ENCODE results near the gene MED28.
"Not testable (repeated sequence)": the region's sequence is repeated elsewhere in the genome, so short reads cannot be mapped to it uniquely, and the experiment has no call there.

The MED28 gene

DNA sequence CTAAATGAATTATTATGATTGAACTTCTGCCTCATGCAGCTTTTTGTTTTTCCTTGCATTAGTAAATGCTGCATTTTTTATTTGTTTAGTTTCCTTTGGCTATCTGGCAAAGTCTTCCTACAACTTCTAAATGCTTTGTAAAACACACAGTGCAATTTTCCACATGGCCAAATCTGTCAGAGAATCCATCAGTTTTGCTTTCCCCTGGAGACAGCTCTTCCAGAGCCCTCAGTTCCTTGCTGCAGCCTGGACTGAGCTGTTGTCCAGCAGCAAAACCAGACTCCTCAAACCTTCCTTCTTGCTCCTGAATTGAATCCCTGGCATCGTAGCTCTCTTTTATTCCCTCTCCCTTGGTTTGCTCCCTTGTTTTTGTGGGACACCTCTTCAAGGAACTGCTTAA is 42.6 kb downstream of the MED28 start:
- Histone ChIP-seq H3K27ac (ENCODE audit: low read length, poor library complexity, severe bottlenecking) (no peak overlapping the region), H2BK12ac (ENCODE audit: low read length in 2 of 2) (no peak overlapping the region), H3K4ac (ENCODE audit: low read depth in 1 of 2, low read length in 2 of 2) (no peak overlapping the region), H3K9ac (ENCODE audit: low read length) (no peak overlapping the region), H3K27me3 (ENCODE audit: control insufficient read depth in 1 of 2, insufficient read depth in 1 of 2, low read length in 2 of 2) (peaks cover 11 to 17% of the 10 kb centered on the region in 2 experiments), H3K4me2 (ENCODE audit: low read length, poor library complexity, severe bottlenecking) (no peak overlapping the region), H3K79me1 (replicated peaks; ENCODE audit: low read length, poor library complexity, severe bottlenecking) (no peaks in the 10 kb centered on the region), H4K8ac (ENCODE audit: low read length) (no peak overlapping the region), H3K14ac (ENCODE audit: low read length in 2 of 2) (no peak overlapping the region), H3K4me1 (ENCODE audit: control insufficient read depth, insufficient read depth, low read depth, low read length) (no peaks in the 10 kb centered on the region), H3K9me3 (ENCODE audit: control insufficient read depth, low read length) (no peaks in the 10 kb centered on the region), H2BK120ac (ENCODE audit: low read depth, low read length) (no peak overlapping the region), H2BK5ac (ENCODE audit: low read depth, low read length, poor library complexity, severe bottlenecking) (no peak overlapping the region), H3K4me3 (ENCODE audit: insufficient read depth in 1 of 2, low read depth in 1 of 2, low read length in 2 of 2) (no peak overlapping the region), H2BK15ac (ENCODE audit: low read depth, poor library complexity, severe bottlenecking) (no peak overlapping the region), H2AK5ac (ENCODE audit: low read length, severe bottlenecking) (no peak overlapping the region), H3K23ac (ENCODE audit: low read length in 2 of 2) (no peak overlapping the region), H3K18ac (ENCODE audit: low read depth in 1 of 2, low read length in 2 of 2) (no peak overlapping the region), H2AFZ (ENCODE audit: low read depth, low read length) (no peak overlapping the region), H3K36me3 (ENCODE audit: control insufficient read depth in 1 of 2, insufficient read depth in 2 of 2, low read depth in 1 of 2, low read length in 2 of 2) (no peaks in the 10 kb centered on the region), H4K91ac (ENCODE audit: low read length) (no peak overlapping the region)
- WGBS, result 86% methylated on average over 1 of the region's 1 CpG
- DNase-seq, result no peak

GRCh38 chr4:17657849-17658248 is 43.4 kb downstream of the MED28 start:
- Histone ChIP-seq H2BK120ac (ENCODE audit: low read depth, low read length) (no peak overlapping the region), H2AK5ac (ENCODE audit: low read length, severe bottlenecking) (no peak overlapping the region), H3K4me2 (ENCODE audit: low read length, poor library complexity, severe bottlenecking) (no peak overlapping the region), H3K79me1 (replicated peaks; ENCODE audit: low read length, poor library complexity, severe bottlenecking) (no peaks in the 10 kb centered on the region), H3K4me1 (ENCODE audit: control insufficient read depth, insufficient read depth, low read depth, low read length) (no peaks in the 10 kb centered on the region), H2BK5ac (ENCODE audit: low read depth, low read length, poor library complexity, severe bottlenecking) (no peak overlapping the region), H3K27me3 (ENCODE audit: control insufficient read depth in 1 of 2, insufficient read depth in 1 of 2, low read length in 2 of 2) (peaks cover 11 to 17% of the 10 kb centered on the region in 2 experiments), H3K36me3 (ENCODE audit: control insufficient read depth in 1 of 2, insufficient read depth in 2 of 2, low read depth in 1 of 2, low read length in 2 of 2) (no peaks in the 10 kb centered on the region), H3K4me3 (ENCODE audit: insufficient read depth in 1 of 2, low read depth in 1 of 2, low read length in 2 of 2) (no peak overlapping the region), H2AFZ (ENCODE audit: low read depth, low read length) (no peak overlapping the region), H2BK12ac (ENCODE audit: low read length in 2 of 2) (no peak overlapping the region), H3K23ac (ENCODE audit: low read length in 2 of 2) (no peak overlapping the region), H3K4ac (ENCODE audit: low read depth in 1 of 2, low read length in 2 of 2) (no peak overlapping the region), H3K27ac (ENCODE audit: low read length, poor library complexity, severe bottlenecking) (no peak overlapping the region), H3K14ac (ENCODE audit: low read length in 2 of 2) (peak overlapping the region in 1 of 2 experiments; percentile 11), H4K91ac (ENCODE audit: low read length) (no peak overlapping the region), H3K9me3 (ENCODE audit: control insufficient read depth, low read length) (no peaks in the 10 kb centered on the region), H4K8ac (ENCODE audit: low read length) (no peak overlapping the region), H3K9ac (ENCODE audit: low read length) (no peak overlapping the region), H3K18ac (ENCODE audit: low read depth in 1 of 2, low read length in 2 of 2) (no peak overlapping the region), H2BK15ac (ENCODE audit: low read depth, poor library complexity, severe bottlenecking) (no peak overlapping the region)
- 82% methylated on average over 9 of the region's 9 CpGs for WGBS
- DNase-seq, result no peak

- WGBS, result 99% methylated on average over 5 of the region's 8 CpGs
- not testable (repeated sequence) for H3K4me1 ChIP-seq (ENCODE audit: control insufficient read depth, insufficient read depth, low read depth, low read length)
Measured at GRCh38 chr4:17659196-17659595, 44.8 kb downstream of the MED28 start.

DNA sequence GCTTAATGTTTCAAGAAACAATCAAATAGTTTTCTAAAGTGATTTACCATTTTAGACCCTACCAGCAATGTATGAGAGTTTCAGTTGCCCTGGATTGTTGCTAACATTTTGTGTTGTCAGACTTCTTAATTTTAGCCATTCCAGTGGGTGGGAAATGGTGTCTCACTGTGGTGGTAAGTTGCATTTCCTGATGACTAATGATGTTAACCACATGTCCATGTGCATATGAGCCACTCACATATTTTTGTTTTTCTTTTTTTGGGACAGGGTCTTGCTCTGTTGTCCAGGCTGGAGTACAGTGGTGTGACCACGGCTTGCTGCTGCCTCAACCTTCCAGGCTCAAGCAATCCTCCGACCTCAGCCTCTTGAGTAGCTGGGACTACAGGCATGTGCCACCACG is 48.3 kb downstream of the MED28 start:
- no peak overlapping the region for H2AFZ ChIP-seq (ENCODE audit: low read depth, low read length)
- H3K18ac ChIP-seq (ENCODE audit: low read depth in 1 of 2, low read length in 2 of 2), result no peak overlapping the region
- no peaks in the 10 kb centered on the region for H3K79me1 ChIP-seq (replicated peaks; ENCODE audit: low read length, poor library complexity, severe bottlenecking)
- H4K8ac ChIP-seq (ENCODE audit: low read length), result no peak overlapping the region
- H2AK5ac ChIP-seq (ENCODE audit: low read length, severe bottlenecking), result no peak overlapping the region
- no peaks in the 10 kb centered on the region for H3K9me3 ChIP-seq (ENCODE audit: control insufficient read depth, low read length)
- H3K14ac ChIP-seq (ENCODE audit: low read length in 2 of 2), result no peak overlapping the region
- H3K4me1 ChIP-seq (ENCODE audit: control insufficient read depth, insufficient read depth, low read depth, low read length), result no peaks in the 10 kb centered on the region
- H2BK120ac ChIP-seq (ENCODE audit: low read depth, low read length), result no peak overlapping the region
- H3K4ac ChIP-seq (ENCODE audit: low read depth in 1 of 2, low read length in 2 of 2), result no peak overlapping the region
- no peak overlapping the region for H2BK15ac ChIP-seq (ENCODE audit: low read depth, poor library complexity, severe bottlenecking)
- H4K91ac ChIP-seq (ENCODE audit: low read length), result no peak overlapping the region
- no peak overlapping the region for H2BK5ac ChIP-seq (ENCODE audit: low read depth, low read length, poor library complexity, severe bottlenecking)
- WGBS, result 85% methylated on average over 3 of the region's 3 CpGs
- DNase-seq, result peak; percentile 6
- H3K36me3 ChIP-seq (ENCODE audit: control insufficient read depth in 1 of 2, insufficient read depth in 2 of 2, low read depth in 1 of 2, low read length in 2 of 2), result no peaks in the 10 kb centered on the region
- H3K4me2 ChIP-seq (ENCODE audit: low read length, poor library complexity, severe bottlenecking), result no peak overlapping the region
- no peak overlapping the region for H3K9ac ChIP-seq (ENCODE audit: low read length)
- no peak overlapping the region for H2BK12ac ChIP-seq (ENCODE audit: low read length in 2 of 2)
- no peak overlapping the region for H3K27ac ChIP-seq (ENCODE audit: low read length, poor library complexity, severe bottlenecking)
- no peak overlapping the region for H3K4me3 ChIP-seq (ENCODE audit: insufficient read depth in 1 of 2, low read depth in 1 of 2, low read length in 2 of 2)
- H3K27me3 ChIP-seq (ENCODE audit: control insufficient read depth in 1 of 2, insufficient read depth in 1 of 2, low read length in 2 of 2), result peaks cover 6 to 8% of the 10 kb centered on the region in 2 experiments
- H3K23ac ChIP-seq (ENCODE audit: low read length in 2 of 2), result no peak overlapping the region

More at GRCh38 chr4:17659196-17659595, 44.8 kb downstream of the MED28 start:
- H3K4me2 ChIP-seq (ENCODE audit: low read length, poor library complexity, severe bottlenecking); H3K27ac ChIP-seq (ENCODE audit: low read length, poor library complexity, severe bottlenecking); H2AK5ac ChIP-seq (ENCODE audit: low read length, severe bottlenecking); H3K18ac ChIP-seq (ENCODE audit: low read depth in 1 of 2, low read length in 2 of 2); H2BK15ac ChIP-seq (ENCODE audit: low read depth, poor library complexity, severe bottlenecking); H3K79me1 ChIP-seq (replicated peaks; ENCODE audit: low read length, poor library complexity, severe bottlenecking); H3K4ac ChIP-seq (ENCODE audit: low read depth in 1 of 2, low read length in 2 of 2); H2BK5ac ChIP-seq (ENCODE audit: low read depth, low read length, poor library complexity, severe bottlenecking); H2BK12ac ChIP-seq (ENCODE audit: low read length in 2 of 2); H2AFZ ChIP-seq (ENCODE audit: low read depth, low read length); H3K14ac ChIP-seq (ENCODE audit: low read length in 2 of 2); H4K91ac ChIP-seq (ENCODE audit: low read length); H2BK120ac ChIP-seq (ENCODE audit: low read depth, low read length); H3K36me3 ChIP-seq (ENCODE audit: control insufficient read depth in 1 of 2, insufficient read depth in 2 of 2, low read depth in 1 of 2, low read length in 2 of 2); H3K9me3 ChIP-seq (ENCODE audit: control insufficient read depth, low read length); H3K23ac ChIP-seq (ENCODE audit: low read length in 2 of 2); H3K4me3 ChIP-seq (ENCODE audit: insufficient read depth in 1 of 2, low read depth in 1 of 2, low read length in 2 of 2); H3K9ac ChIP-seq (ENCODE audit: low read length); DNase-seq; H4K8ac ChIP-seq (ENCODE audit: low read length): not testable (repeated sequence)
- peaks cover 11 to 17% of the 10 kb centered on the region in 2 experiments for H3K27me3 ChIP-seq (ENCODE audit: control insufficient read depth in 1 of 2, insufficient read depth in 1 of 2, low read length in 2 of 2)
